LHCN-M2 (cell line): Measurements from ENCODE around the gene CLSTN3. TPM values are rescaled to one million over a fixed set of nuclear protein-coding genes. Genes with fewer than 3 reads are reported as not detected.
A peak's percentile ranks its signal among the peaks of the same experiment; 100 is the strongest.

ENCODE experiments used
- DNase-seq: peaks from one replicate; pipeline ENCODE4 v3.0.0-alpha.2; 2012; ENCODE audit warnings: low read depth
- polyA plus RNA-seq: library from polyadenylated mRNA; unstranded; fragments of >200 nt; gene quantifications from one replicate; pipeline ENCODE4 v1.2.1, GENCODE V29; 2012; ENCODE audit warnings: missing spikeins
- total RNA-seq: library from RNA; depleted of rRNA; stranded (reverse); fragments of >200 nt; gene quantifications from 2 replicates; pipeline ENCODE4 v1.2.3, GENCODE V29; 2014; rRNA removed

CLSTN3 gene
- 4.0 and 4.6 TPM in 2 replicates for total RNA-seq
- 4.0 TPM for polyA plus RNA-seq

- peak; percentile 50 for DNase-seq
Observed at GRCh38 chr12:7129872-7130691, at the start of gene CLSTN3. Gene CLSTN3 (plus strand): TSS chr12:7130371. CDS start chr12:7130649, 278 bp downstream.

- no peak for DNase-seq
Observed at GRCh38 chr12:7081037-7081436, 49.1 kb upstream of the CLSTN3 start.

GRCh38 chr12:7083125-7083524, 47.0 kb upstream of the CLSTN3 start:
- no peak for DNase-seq

- DNase-seq, result no peak
Observed at GRCh38 chr12:7089196-7089871, 40.8 kb upstream of the CLSTN3 start.

GRCh38 chr12:7090222-7090998, 39.8 kb upstream of the CLSTN3 start:
- peak; percentile 86 for DNase-seq

GRCh38 chr12:7091171-7091570, 39.0 kb upstream of the CLSTN3 start:
- no peak for DNase-seq

- DNase-seq, result peak; percentile 70
Observed at GRCh38 chr12:7091660-7092228, 38.4 kb upstream of the CLSTN3 start.

GRCh38 chr12:7092229-7092985, 37.8 kb upstream of the CLSTN3 start, which contains the start of gene C1R:
Gene C1R (minus strand): TSS chr12:7092445. CDS start chr12:7092388, 57 bp downstream.
- DNase-seq, result peak; percentile 88

- no peak for DNase-seq
Observed at GRCh38 chr12:7092986-7093460, 37.1 kb upstream of the CLSTN3 start.

- no peak for DNase-seq
Observed at GRCh38 chr12:7093486-7093885, 36.7 kb upstream of the CLSTN3 start.

- no peak for DNase-seq
Observed at GRCh38 chr12:7093892-7094291, 36.3 kb upstream of the CLSTN3 start.

GRCh38 chr12:7096006-7096932, 33.9 kb upstream of the CLSTN3 start:
- DNase-seq, result no peak

GRCh38 chr12:7096979-7097378, 33.2 kb upstream of the CLSTN3 start:
- DNase-seq, result no peak

GRCh38 chr12:7099290-7099996, 30.7 kb upstream of the CLSTN3 start:
- no peak for DNase-seq

GRCh38 chr12:7100239-7100638, 29.9 kb upstream of the CLSTN3 start:
- DNase-seq, result no peak

GRCh38 chr12:7101047-7101693, 29.0 kb upstream of the CLSTN3 start:
- DNase-seq, result no peak

- DNase-seq, result no peak
Observed at GRCh38 chr12:7101694-7102131, 28.5 kb upstream of the CLSTN3 start.

- DNase-seq, result no peak
Observed at GRCh38 chr12:7102582-7102981, 27.6 kb upstream of the CLSTN3 start.
